ENCODE data around the gene DNAJB12.
A peak's percentile ranks its signal among the peaks of the same experiment; 100 is the strongest.
"Not testable (repeated sequence)": the region's sequence is repeated elsewhere in the genome, so short reads cannot be mapped to it uniquely, and the experiment has no call there.

DNAJB12 gene

DNA sequence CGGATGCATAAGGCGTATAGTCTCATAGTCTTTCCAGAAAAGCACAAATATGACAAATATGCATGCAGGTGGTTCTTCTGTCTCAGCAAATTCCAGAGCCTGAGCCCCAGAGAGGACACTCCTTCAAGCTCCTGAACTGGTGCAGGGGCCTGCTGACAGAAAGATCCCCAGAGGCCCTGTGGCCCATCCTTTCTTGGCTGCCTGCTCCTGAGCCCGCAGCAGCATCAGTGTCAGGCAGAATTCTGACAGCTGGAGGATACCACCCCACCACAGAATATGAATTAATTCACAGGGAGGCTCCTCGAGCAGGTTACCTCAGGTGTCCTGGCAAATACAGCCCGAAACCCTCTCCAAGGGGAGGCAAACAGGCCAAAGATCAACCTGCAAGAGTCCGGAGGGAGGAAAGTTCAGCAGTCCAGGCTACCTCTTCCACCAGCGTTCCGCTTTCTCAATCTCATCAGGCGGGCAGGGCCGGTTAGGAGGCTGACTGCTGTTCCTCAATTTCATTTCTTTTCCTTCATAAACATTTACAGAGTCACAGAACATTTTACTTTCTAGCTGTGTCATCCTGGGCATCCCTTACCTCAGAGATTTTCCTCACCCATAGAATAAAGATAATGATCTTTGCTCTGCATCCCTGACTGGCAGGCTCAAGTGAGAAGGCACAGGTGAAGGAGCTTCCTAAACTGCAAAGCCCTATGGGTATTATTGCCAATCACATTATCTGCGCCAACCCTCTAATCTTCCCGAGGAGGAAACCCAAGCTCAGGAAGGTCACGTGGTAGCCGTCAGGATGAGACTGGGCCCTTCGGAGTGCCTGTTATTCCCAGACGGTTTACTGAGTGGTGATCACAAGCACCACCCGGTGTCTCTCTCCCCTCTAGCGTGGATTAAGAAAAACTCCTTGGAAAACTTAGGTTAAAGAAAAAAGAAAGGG lies 1.4 kb downstream of the DNAJB12 start:
- DNase-seq (ENCODE audit: low spot score) = no peak

DNA sequence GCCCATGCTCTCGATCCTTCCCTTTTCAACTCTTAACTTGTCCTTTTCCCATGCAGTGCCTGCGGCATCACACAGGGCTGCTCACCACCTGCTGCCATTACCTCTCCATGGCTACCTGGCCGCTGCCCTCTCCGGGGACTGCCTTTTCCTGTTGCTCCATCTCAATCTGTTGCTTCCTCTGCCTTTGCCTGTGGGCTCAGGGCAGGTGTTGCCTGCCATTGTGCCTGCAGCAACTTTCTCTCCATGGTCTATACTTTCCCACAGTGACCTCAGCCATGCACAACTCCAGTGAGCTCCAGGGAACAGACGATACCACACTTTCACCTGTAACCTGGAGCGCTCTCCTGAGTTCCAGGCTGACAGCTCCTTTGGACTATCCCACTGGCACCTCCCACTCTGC lies 3.2 kb downstream of the DNAJB12 start:
- DNase-seq (ENCODE audit: low spot score) = no peak

DNA sequence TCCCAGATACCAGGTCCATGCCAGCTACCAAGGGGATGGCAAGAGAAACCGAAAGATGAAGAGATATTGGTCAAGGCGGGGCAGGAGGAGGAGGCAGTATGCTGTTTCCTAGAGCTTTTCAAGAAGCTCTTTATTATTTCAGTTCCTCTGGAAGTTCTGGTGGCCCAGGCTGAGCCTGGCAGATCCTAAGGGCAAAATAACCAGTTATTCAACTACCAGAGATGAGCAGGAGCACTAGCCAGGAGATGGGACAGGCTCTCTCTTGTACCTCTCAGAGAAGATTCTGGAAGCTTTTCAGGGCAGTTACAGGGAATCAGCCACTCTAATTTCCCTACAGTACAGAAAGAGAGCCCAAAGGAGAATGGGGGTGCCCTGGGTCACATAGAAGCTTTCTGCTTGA lies 5.3 kb downstream of the DNAJB12 start:
- DNase-seq (ENCODE audit: low spot score) = no peak

DNA sequence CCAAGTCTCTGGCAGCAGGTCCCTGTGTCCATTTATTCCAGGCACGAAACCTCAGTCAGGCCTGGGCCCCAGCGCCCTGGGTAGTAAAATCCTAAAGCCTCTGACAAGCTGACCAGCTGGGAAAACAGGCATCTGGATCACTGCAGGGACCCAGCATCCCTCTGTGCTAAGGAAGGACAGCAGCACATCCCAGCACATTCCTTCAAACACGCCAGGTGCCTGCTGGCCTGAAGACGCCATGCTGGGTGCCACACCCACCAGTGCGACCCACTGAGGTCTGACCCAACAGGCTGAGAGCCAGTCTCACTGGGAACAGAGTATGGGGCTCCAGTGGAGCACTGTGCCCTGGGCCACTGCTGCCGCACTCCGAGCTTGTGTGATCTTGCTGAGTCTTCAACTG lies 6.4 kb downstream of the DNAJB12 start:
- DNase-seq (ENCODE audit: low spot score) = no peak

DNA sequence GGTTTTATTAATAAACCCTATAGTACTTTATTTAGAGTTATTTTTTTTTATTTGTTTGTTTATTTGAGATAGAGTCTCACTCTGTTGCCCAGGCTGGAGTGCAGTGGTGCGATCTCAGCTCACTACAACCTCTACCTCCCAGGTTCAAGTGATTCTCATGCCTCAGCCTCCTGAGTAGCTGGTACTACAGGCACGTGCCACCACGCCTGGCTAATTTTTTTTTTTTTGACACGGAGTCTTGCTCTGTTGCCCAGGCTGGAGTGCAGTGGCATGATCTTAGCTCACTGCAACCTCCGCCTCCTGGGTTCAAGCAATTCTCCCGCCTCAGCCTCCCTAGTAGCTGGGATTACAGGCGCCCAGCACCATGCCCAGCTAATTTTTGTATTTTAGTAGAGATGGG lies 8.6 kb downstream of the DNAJB12 start:
- not testable (repeated sequence) for DNase-seq (ENCODE audit: low spot score)

DNA sequence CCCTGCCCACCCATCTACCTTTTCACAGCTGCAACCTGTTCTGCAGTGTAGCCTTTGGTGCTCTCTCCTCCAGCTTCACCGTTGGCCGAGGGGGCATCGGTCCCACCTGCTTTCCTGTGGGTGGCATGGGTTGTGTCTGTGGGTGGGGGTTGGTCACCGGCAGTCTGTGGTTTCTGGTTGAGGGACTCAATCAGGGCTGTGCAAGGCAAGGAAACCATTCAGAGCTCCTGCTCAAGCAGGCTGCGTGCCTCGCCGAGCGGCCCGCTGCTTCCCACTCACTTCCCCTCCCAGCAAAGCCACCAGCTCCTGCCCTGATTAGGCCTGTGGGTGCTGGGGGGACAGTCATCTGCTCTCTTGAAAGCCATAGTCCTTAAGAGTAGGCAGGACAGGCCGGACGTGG lies 9.8 kb downstream of the DNAJB12 start:
- no peak for DNase-seq (ENCODE audit: low spot score)

DNA sequence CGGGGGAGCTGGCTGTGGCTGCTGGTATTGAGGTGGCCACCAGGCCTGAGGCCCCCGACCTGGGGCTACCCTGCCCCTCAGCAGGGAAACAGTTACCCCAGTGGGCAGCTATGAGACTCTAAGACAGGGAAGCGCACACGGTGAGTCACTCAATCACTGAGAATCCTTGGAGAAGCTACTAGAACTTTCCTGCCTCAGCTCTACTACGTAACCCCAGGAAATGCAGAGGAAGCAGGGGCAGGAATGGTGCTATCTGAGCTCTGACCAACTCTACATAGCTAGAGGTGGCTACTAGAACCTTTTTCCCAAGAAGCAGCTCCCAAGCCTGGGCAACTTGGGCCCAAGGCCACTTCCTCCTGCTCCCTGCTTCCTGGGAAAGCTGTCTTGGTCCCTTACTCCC lies 11.8 kb downstream of the DNAJB12 start:
- DNase-seq (ENCODE audit: low spot score) = no peak

DNA sequence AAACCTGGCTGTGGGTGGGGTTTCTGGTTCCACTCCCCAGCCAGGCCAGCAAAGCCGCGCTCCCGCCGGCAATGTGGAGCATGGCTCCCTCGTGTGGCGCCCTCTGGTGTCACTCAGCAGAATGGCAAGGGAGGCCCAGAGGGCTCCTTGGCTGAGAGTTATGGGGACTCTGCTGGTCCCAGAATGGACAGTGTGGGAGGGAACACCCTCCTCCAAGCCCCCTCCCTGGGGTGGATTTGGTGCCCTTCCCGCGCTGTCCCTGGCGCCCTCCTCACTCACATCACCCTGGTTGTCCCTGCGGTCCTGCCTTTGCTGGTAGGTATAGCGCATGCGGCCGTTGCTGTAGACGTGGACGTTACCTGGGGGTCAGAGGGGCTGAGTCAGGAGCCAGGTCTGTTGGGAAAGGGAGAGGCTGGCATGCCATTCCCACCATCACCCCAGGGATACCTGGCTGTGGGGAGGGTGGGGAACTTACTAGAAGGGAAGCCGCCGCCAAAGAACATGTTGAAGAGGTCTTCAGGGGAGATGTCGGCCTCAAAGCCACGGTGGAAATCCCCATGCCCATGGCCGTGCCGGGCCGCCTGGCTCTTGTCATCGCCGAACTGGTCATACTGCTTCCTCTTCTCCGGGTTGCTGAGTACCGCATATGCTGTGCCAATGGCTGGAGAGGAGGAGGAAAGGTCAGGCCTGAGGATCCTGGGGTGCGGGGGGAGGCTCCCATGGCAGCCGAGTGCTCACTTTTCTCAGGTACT lies 14.0 kb downstream of the DNAJB12 start:
- DNase-seq (ENCODE audit: low spot score) = peak; percentile 62

DNA sequence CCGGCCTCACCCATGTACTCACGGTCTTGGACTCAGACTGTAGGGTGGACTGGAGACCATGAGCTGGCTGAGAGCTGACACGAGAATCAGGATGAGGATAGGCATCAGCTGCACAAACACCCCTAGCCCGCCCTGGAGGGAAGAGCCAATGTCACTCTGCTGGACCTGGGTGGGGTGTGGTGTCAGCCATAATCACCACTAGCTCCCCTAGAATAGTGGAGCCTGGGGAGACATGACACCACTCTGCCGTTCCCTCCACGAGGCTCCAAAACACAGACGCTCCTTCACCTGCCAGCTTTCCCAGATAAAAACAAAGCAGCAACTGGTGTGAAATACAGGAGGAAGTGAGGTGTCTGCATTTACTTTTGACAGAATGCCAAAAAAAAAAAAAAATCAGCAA lies 16.5 kb downstream of the DNAJB12 start:
- no peak for DNase-seq (ENCODE audit: low spot score)

DNA sequence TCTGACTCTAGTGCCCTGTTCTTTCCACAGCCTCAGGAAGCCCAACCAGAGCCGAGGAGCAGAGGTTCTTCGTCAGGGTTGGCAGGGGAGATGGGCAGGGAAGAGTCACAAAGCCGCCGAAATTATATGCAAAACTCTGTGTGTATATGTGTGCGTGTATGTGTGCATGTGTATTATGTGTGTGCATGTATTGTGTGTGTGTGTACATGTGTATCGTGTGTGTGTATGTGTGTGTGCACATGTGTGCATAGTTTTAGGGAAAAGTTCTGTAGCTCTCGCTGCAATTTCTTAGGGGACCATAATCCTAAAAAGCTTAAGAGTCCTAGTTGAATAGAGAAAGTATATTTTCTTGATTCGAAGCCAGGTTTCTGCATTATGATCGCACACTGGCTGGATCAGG lies 17.0 kb downstream of the DNAJB12 start:
- no peak for DNase-seq (ENCODE audit: low spot score)

DNA sequence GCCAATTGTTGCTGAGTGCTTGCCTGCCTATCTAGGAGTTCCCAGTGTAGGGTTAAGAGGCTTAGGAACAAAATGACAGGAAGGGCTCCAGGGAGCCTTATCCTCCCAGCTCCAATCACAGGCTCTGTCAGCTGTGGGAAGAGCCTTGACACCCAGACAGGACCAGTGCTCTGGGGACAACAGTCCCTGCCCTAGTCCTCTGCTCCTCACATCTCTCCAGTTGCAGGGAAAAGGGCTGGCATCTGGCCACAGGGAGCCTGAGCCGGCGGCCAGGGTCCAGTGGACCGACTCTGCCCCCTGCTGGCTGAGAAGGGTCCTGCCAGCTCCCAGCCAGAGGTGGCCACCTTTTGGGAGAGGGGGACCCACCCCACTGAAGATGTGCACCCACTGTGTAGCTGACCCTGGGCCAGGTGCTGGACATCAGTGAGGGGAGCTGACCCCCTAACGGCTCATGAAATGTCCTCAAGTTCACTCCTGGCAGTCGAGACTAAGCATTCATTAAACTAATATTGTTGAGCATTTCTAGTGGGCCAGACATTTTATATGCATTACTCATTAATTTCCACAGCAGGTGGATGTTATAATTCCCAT lies 17.6 kb downstream of the DNAJB12 start:
- peak; percentile 42 for DNase-seq (ENCODE audit: low spot score)

DNA sequence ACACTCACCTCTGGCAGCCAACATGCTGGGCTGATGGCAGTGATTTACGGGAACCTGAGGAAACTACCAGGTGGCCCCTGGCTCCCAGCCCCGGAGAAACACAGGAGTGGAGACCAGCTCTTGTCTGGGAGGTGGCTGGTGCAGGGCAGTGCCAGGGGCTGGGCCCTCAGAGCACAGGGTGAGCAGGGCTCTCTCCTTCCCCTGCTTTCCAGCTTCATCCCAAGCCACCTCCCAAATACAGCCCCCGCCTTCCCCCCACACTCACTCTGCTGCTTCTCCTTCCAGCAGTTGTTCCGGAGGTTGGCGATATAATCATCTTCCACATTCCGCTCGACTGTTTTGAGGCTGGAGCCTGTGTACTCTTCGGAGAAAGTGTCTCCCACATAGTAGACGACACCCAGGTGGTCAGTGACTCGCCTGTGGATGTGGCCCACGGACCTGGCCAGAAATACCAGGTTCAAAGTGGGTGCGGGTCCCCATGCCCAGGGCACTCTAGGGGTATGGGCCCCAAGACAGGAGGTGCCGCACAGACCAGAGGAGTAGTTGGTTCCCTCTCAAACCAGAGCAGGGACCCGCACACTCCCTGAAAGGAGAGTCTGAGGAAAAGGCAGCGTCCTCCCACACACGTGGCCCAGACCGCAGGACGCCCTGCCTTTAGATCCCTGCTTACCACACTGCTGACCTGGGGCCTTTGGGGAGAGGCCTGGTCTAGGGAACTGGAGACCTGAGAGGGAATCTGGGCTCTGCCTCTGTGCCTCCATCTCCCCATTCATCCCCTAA lies 18.3 kb downstream of the DNAJB12 start:
- DNase-seq (ENCODE audit: low spot score) = no peak

DNA sequence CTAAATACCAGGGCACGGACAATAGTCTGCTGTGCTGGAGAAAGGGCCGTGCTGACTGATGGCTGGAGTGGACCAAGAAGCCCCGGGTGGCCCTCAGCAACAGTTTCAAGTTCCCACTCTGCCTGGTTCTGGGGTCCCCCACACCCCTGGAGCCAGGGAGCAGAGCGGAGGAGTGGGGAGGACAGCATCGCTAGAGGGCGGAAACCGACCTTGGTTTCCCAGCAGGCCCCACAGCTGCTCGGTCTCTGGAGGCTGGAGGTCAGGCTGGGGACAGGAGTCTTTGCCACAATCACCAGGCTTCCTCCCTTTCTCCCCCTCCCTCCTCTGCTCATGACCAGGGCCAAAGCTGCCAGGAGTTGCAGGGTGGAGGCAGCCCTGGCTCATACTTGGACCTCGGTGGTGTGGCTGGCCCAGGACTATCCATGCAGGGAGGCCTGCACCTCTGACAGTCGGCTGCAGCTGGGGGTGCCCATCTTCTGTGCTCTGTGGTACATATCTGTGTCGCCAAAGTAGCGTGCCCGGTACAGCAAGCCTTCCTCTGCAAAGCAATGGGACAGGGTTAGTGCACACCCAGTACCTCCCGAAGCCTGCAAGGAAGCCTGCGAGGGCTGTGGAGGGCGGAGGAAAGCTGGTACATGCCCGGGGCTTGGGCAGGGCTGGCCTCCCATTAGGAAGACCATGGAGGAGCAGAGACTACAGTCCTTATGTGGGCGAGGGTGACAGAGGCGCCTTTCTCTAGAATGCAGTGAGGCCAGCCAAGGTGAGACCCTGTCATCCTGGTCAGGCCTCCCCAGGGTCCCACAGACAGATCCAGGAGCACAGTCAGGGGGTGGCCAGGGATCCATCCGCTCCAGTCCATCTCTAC lies 19.1 kb downstream of the DNAJB12 start:
- DNase-seq (ENCODE audit: low spot score) = no peak

DNA sequence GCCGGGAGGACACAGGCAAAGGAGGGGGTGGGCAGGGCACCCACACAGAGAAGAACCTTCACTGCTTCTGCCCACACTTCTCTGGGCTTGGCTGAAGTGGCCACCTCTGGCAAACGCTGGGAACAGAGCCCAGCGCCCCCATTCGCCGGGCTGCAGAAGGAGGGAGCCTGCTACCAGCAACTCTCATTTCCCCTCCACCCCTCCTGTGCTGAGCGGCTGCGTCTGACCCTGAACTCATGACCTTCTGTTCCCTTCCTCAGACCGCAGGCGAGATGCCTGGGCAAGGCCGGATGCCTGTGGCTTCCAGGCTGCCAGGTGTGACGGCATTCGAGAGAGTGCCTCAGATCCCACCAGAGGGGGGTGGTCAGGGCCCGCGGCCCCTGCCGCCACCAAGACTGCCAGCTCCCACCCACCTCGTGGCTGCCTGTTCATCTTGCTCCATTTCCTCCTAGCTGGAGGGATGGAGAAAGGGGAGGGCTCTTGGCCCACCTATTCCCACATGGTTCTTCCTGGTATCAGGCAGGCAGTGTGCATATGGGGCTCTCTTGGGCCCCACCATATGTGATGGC lies 19.8 kb downstream of the DNAJB12 start:
- peak; percentile 66 for DNase-seq (ENCODE audit: low spot score)

DNA sequence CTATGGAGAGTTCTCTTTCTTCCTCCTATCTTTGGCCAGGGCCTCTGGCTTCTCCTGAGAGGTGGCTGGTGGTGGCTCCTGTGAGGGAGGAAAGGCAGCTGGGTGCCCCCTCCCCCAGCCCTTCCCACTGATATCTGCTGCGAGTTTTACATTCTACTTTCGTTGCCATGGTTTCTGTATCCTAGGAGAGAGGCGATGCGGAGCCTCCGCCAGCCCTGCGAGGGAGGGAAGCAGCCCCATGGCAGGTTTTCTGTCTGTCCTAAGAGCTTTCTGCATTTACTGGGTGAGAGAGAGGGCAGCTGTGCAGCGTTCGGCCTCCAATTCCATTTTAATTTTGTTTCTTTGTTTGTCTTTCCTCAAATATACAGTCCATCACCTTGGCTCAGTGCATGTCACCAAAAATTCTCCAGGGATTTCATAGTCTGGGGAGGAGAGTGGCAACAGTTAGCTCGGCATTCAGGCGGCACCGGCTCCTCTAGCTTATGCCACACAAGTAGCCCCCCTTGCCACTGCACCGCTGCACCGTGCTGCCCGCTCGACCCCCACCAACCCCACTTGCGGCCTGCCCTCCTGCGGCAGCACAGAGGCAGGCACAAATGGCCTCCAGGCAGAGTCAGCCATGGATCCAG lies 20.4 kb downstream of the DNAJB12 start:
- no peak for DNase-seq (ENCODE audit: low spot score)

DNA sequence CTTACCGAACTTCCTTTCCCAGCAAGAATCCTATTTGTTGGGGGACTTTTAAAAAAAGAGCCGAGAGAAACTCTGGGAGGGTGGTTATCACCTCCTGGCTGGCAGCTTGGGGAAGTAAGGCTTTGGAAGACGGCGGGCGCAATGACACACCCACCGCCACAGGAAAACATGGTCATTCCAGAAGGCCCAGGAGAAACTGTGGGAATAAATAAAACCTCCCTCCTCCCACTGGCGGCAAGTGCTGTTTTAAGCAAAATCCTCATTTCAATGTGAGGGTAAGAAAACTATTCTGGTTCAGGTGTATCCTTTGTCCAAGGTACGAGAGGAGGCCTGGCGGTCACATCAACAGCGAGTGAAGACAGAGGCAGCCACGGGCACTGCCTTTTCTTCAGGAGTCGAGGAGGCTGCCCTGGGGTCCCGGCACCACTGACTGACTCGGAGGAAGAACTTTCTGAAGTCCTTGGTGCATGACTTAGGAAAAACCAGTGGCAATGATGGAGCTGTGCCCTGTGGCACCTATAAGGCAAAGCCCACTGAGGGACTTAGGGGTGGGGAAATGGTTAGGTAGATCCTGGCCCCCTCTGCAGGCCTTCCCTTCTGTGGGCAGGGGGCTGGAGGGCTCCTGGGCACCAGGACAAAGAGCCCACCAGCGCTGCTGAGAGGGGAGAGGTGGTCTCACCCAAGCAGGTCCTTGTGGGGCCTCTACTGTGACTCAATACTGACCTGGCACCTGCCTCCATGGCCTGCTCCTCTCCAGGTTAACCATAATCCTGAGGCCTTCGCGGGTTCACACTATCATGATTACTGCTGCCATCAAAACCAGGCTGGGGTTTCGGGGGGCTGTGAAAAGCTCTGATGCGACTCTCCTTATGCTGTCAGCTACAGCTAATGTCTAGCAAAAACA lies 21.4 kb downstream of the DNAJB12 start:
- DNase-seq (ENCODE audit: low spot score) = no peak

DNA sequence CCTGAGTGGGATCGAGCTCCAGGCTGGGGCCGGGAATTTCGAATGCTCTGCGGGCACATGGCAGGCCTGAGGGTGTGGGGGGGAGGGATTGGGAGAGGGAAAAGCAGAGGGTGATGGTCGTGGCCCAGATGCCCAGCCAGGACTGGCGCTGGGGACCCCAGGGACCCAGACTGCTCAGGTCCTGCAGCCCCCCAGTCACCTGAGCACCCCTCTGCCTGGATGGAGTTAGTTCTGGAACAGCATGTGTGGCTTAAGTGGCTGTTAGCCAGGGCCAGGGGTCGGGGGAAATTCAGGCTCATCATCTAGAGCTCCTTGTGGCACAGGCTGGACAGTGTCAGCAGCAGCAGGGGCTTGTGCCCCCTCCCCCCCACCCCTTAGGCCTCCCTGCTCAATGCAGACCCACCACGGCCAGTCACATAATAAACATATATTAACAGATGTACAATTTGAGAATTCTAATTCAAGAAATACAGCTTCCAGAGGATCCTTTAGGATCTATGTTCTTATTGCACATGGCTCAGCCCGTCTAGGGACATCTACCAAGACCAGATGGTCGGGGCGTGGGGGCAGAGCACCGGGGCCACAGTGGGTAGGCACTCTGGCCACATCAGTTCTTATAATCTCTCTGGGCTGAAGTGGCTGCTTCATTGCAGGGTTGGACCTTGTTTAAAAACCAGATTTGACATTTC lies 22.2 kb downstream of the DNAJB12 start:
- DNase-seq (ENCODE audit: low spot score) = no peak

DNA sequence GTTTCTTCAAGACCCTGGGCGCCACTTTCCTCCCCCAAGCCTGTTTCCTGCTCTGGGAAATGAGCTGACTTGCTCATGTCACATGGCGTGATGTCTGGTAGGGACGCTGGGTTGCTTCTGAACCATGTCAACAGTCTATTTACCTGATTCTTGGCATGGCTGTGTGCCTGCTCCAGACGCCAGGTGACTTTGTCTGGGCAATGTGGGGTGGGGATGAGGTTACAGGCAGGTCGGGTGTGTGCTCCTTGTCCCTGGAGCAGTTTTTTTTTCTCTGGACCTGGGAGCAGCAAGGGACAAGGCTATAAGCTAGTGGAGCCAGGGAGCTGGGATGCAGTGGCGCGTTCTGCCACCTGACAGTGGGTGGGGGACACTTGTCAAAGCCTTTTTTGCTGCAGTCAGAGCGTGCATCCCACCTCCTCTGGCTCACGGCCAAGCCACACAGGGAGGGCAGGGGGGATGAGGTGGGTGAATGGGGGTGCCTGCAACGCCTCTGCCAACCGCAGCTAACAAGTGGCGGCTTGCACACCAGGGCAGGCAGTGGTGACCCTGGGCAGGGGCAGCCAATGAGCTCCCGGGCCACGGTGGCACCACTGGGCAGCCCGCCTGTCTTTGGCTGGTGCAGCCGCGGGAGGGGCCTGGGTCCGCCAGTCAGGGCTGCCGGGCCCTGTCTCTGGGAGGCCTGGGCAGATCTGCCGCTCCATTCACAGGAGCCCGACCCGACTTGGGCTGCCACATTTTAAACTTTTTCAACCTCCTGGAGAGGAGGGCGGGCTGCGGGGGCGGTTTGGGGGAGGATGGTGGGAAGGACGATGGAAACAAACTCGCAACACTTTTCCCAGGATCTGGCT lies 22.9 kb downstream of the DNAJB12 start:
- DNase-seq (ENCODE audit: low spot score) = peak; percentile 93

Measured in NAMALWA (cell line).